Kidney tubule cell (primary cell): ENCODE results near the gene MED6.
A peak's percentile ranks its signal among the peaks of the same experiment; 100 is the strongest.

Experiments
- DNase-seq: peaks from one replicate; pipeline ENCODE4 v3.0.0-alpha.2; 2018; ENCODE audit warnings: low spot score

The MED6 gene, protein sequence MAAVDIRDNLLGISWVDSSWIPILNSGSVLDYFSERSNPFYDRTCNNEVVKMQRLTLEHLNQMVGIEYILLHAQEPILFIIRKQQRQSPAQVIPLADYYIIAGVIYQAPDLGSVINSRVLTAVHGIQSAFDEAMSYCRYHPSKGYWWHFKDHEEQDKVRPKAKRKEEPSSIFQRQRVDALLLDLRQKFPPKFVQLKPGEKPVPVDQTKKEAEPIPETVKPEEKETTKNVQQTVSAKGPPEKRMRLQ

DNA sequence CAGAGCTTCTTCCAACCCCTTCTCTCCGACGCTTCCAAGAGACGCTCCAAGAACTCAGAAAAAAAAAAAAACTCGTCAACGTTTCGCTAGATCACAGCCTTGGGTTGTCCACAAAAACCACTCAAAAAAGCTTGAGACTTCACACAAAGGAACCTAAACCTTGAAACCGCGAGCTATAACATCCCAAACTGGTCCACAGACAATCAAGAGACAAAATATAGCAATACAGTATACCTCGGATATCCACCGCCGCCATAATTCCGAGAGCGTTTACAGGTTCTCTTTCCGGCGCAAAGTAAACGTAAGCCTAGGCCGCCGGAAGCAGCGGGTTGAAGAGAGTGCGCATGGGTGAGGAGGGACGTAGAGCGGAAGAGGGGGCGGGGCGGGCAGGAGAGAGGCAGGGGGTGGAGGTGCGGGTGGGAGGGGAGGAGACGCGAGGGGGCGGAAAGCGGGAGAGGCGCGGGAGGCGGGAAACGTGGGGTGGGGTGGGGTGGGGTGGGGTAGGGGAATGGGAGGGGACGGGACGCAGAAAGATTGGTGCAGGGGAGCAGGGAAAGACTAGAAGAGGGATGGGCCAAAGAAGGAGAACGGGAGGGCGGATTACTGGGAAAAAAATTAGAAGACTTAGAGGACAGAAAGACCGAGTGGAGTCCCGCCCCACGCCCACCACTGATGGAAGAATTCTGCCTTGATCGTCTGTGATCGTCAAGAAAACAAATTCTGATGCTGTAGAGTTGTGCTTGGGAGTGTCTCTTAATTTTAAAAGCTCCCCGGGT is at the start of gene MED6:
Gene MED6 (minus strand): TSS at position 274 of the 776 bp plus-strand sequence. CDS start 18 bp downstream, at position 256.
- DNase-seq = peak; percentile 93

DNA sequence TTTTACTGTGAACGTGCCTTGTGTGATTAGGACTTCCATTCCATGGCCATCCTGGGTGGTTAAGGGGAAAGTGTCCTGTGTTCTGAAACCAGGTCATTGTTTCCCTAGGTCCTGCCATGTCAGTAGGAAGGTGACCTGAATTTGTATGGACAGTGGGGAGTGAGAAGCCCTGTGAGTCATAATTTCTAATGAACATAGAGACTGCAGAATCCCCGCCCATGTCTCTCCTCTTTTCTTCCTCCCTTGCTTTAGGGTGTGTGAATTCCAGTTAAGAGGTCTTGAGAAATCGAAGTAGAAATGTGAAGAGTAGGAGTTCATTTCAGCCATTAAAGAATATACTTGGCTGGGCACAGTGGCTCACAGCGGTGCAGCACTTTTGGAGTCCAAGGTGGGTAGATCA is 49.3 kb upstream of the MED6 start:
- DNase-seq = no peak

DNA sequence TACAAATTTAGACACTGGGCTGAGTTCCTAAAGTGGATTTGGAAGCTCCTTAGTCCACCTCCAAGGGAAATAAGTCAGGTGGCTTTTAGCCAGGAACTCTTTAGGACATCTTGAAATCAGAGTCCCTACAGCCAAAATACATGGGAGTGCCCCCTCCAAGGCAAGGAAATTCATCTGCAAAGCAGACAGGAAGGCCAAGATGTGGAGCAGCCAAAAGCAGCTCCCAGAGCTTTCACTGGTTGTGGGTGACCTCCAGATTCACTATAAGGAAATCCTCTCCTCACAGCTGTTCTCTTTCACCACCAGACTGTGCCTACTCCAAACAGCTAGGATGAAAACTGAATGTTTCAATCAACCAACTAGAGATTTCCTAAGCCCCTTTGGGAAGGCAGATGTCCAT is 47.9 kb upstream of the MED6 start:
- DNase-seq = no peak

DNA sequence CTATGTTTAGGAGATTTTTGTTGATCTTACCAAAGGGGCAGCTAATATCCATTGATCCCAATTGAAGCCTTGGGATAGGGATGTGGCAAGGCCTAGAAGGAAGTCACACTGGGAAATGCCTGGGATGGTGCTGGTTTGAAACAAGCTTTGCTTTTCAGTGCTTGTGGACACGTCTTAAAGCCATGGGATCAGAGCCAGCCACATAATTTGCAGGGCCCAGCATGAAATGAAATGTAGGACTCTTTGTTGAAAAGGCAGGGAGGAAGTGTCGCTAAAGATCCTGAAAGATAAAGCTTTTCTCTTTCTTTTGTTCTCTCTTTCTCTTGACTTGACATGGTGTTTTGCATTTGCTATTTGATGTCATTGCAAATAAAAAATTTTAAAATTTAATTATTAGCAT is 46.2 kb upstream of the MED6 start:
- DNase-seq = no peak

DNA sequence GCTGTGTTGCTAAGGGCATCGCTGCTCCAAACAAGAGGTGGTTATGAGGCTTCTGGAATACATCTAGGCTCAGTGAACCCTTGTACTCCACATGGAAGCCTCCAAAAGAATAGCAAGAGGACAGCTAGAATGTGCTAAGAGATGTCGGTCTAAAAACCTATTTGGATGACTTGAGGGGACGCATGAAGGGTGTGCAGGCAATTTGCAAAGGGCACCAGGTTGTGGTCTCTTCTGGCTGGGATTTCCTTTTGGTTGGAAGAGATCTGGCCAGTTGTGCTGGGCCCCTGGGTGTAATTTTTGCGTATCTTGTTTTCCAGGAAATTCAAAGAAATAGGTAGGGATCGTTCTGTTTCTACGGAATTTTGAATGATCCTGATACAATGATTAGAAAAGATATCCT is 45.4 kb upstream of the MED6 start:
- DNase-seq = no peak

DNA sequence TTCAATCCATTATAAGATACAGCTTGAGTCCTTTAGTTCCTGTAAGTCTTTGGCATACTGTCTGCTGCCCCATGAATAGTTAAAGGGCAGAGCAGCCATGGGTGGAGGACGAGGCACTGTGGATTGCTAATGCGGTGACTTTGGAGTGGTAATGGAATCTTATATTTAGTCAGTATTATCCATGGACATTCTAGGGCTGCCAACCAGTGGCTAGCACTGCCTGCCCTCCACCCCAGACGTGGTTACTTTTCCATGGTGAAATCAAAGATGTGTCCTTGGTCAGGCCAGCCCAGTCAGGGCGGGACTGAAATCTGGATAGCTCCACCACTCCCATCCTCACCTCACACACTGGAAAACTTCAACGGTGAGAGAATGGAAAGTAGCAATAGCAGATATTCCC is 43.5 kb upstream of the MED6 start:
- DNase-seq = no peak

DNA sequence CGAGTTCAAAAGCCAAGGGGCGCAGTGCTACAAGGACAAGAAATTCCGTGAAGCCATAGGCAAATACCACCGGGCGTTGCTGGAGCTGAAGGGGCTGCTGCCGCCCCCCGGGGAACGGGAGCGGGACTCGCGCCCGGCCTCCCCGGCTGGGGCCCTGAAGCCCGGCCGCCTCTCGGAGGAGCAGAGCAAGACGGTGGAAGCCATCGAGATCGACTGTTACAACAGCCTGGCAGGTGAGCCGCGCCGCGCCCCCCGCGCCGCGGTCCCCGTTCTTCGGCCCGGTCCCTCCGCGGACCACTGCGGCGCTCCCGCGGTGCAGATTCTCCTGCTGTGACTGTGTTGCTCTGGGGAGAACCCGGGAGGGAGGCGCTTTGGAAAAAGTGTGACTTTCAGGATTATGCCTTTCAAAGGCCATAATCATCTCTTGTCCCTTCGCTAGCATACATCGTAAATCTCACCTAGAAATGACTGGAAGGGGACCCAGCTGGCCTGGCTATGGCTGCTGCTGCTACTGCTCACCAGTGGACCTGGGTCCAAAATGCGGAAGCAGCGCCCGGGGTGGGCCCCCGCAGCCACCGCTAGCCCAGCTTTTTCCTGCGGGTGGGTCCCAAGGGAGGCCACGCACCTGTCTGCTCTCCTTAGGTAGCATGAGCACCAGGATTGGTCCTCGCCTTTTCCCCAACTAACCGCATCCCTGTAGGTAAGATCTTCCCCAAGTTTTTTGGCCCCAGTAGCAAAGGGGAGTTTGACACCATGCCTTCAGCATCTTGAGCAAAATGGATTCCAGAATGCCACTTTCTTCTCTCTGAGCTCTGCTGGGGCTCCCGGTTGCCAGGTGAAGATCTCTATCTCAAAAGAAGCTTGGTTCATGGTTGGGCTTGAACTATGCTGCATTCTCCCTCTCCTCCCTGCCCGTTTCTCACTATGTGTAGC is 42.1 kb upstream of the MED6 start:
- peak; percentile 37 for DNase-seq

DNA sequence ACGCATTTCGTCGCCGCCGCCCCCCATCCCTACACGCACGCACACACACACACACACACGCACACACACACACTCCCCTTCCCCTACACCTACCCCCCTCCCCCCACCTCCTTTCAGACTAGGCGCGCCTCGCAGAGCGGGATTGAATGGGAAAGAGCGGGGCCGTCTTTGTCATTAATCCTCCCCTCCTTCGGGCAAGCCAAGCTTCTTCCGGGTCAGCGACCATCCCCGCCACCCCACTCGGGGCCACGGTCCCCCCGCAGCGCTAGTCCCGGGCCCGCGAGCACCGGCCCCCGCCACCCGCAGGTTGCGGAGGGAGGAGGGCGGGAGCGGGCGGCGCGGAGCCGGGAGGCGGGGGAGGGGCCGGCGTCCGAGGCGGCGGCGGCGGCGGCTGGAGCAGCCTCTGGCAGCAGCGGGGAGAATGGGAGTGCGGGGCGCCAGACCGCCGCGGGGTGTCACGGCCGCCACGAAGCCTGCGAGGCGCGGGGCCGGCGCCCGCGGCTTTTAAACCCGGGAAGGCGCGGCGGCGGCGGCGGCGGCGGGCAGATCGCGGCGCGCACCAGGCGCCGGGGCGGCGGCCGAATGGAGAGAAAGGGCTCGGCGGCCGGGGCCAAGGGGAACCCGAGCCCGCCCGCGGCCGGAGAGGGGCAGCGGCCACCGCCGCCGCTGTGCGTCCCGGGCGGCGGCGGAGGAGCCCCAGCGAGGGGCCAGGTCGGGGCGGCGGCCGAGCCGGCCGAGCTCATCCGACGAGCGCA is 41.3 kb upstream of the MED6 start, which contains the start of gene TTC9:
Gene TTC9 (plus strand): TSS at position 369 of the 755 bp plus-strand sequence. CDS start 214 bp downstream, at position 583.
- peak; percentile 44 for DNase-seq

DNA sequence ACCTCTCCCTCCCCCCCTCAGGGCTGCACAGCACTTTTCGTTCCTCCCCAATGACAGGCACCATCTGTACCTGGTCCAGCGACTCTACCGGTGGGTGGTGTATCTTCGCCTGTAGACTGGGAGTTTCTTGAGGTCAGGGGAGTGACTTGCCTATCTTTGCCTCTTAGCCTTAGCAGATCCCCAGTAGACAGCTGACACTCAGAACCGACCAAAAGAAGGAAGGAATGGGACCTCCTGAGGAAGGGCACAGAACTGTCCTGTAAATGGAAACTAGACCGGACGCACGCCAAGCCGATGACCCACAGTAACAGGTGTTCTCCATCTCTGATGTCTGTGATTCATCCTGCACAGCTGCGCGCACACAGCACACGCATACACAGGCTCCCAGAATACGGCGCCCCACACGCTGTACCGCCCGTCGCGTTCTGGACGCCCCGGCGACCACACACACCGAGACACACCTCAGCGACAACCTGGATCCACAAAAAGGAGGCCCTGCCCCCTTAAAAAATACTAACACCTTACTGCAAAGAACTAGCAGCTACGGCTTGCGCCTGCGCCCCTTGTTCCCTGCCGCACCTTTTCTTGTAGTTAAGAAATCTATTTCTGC is 40.6 kb upstream of the MED6 start:
- DNase-seq = peak; percentile 91

DNA sequence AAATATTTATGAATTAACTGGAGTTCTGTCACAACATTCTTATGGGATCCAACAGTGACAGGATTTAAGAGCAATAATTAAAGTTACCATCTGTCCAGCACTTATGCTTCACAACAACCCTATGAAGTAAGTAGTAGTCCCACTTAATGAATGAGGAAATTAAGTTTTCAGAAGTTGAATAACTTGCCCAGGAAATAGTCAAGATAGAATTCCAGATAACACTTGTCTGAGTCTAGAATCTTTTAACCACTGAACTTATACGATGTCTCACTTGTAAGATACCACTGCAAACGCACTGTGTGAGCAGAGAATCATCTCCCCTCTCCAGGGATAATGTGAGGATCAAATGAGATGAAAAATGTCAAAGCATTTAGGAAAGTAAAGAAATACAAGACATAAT is 38.0 kb upstream of the MED6 start:
- DNase-seq = no peak

DNA sequence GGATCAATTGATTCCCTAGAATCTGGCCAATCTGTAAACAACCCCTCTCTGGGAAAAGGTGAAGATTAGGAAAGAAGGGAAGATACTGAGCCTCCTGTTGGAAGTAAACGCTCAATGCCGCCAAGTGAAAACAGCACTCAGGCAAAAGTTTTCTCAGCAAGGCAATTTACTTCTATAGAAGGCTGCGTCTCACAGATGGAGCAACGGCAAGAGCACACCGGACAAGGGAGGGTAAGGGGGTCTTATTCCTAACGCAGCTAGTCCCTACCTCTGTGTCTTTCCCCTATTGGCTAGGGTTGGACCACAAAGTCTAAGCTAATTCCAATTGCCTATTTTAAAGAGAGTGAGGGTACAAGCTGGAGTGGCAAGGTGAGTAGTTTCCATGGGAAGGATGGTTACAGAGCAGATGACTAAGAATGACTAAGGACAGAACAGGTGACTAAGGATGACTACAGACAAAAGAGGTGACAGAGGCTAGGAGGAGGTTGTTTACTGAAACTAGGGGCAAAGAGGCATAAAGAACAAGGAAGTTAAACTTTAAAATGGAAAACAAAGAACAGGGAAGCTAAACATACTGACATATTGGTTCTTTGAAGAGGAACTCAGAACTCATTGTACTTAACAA is 35.6 kb upstream of the MED6 start:
- DNase-seq = peak; percentile 95

DNA sequence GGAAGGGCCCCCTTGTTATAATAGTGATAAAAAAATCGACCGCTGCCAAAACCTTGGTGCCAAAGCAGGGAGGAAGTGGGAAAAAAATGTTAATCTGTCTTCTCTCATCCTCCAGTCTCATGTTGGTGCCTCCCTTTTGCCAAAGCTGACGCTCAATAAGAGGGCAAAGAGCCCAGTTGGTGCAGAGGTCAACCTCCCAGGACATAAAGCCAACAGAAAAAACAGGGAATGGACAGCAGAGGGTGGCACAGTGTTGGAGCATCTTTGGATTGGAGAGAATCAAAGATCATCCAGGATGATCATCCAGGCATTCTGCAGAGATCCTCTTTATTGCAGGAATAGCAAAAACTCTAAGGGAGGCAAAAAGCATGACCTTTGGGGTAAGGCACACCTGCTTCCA is 31.5 kb upstream of the MED6 start:
- DNase-seq = no peak

DNA sequence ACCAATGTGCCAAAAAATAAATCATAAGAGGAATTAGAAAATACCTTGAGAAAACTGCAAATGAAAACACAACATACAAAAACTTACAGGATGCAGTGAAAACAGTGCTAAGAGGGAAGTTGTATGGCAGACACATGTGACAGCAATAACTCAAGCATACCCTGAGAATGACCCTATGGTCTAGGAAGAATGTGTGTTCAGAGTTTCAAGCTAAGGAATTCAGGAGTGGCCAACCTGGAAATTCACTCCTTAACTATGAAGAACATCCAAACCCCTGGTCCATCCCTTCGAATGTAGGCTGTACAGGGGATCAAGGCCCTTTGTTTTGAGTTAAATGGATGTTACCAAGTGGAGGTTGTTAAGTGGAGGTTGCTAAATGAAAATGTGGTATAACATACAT is 24.5 kb upstream of the MED6 start:
- DNase-seq = peak; percentile 61

DNA sequence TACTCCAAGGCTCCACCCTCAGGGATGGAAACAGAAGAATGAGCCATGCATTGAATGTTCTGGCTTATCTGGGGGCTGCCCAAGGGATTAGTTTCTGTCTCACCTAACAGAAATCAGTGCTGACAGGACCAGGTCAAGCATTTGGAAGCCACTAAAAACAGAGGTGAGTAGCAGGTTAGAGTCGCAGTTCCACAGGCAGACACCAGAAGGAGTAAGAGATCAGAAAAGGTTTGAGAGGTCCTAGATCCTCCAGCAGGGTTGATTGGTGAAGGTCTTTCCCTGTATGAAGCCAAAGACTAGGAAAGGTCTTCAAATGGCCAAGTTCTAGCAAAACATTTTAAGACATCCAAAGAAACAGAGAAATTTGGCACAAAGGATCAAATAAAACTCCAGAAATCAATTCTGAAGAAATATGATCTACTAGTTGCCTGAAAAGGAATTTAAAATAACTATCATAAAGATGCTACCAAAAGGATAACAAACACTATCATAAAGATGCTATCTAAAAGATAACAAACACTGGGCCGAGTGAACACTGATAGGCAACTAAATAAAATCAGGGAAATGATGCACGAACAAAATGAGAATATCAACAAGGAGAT is 21.8 kb upstream of the MED6 start:
- peak; percentile 65 for DNase-seq

DNA sequence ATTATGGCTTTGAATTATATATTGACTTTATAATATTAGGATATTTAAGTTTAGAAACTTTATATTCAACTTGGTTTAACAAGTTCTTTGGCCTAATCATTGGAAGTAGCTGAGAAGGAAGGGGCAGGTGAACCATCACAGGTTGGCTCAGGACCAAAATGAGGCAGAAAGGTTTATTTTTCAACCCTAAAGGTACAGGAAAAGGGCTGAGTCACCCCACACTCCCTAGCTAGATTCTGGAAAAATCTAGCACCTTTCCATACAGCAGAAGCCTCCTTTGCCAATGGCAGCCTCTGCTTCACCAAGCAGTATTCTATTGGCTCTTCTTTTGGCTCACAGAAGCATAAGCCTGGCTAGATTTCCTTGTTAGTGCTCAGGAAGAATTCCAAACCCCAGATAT is 19.3 kb upstream of the MED6 start:
- DNase-seq = peak; percentile 28

DNA sequence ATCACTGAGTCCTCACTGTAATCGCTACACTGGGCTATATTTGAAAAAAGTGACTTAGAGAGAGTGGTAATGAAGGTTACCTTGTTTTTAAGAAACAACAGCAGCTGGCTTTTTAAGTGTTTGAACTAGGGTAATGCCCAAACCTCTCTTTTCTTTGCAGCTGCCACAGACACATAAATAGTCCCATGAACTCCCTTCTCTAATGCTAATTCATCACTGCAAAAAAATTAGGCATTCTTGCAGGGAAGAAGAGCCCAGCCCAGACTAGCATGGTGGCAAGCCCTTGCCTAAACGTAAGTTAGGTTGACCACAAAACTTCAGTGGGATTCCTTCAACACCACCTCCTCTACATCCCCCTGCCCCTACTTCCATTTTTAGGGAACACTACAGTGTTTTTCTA is 17.9 kb upstream of the MED6 start:
- DNase-seq = no peak

DNA sequence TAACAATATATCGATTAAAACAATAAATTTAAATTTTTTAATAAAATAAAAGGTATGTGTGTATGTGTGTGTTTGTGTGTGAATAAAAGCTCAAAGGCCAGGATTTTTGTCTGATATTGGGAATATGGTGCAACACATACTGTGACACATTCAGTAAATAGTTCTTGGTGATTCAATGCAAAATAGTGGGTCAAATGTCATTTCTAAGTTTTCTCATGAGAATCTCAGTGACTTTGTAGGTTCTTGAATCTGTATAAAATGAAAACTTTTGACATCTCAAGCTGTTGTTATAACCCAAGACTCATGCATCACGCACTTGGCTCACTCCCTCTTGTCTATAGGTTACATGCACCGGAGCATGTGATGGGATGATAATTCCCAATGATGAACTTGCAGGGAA is 16.2 kb upstream of the MED6 start:
- DNase-seq = no peak

DNA sequence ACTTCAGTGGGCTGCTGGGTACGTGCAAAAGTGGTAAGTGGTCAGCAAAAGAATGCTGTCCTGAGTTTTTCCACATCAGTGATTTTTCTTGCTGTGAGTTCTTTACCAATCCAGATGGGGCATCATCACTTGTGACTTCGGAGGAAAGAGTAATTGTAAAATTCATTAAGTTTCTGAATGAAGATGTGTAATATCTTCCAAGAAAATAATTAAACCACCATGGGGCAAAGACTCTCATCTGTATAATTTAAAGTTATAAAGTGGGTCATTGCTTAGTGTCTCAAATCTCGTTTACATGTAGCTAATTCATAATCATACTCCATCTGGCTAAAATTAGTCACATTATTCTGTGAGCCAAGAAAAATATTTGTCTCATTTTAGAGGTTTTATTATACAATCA is 10.8 kb upstream of the MED6 start:
- DNase-seq = peak; percentile 24

DNA sequence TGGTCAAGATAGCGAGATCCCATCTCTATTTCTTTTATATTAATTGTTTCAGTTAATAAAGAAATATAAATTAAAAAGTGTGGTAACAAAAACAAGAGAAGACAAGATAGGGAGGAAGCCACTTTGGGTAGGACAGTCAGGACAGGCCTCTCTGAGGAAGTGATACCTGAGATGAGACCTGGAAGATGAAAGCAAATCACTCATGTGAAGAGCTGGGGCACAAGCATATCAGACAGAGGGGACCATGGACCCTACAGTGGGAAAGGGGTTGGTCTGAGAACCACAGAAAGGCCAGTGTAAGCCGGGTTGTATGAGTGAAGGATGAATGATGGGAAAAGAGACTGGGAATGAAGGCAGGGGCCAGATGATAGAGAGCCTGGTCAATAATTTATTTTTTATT is 1.8 kb upstream of the MED6 start:
- no peak for DNase-seq

DNA sequence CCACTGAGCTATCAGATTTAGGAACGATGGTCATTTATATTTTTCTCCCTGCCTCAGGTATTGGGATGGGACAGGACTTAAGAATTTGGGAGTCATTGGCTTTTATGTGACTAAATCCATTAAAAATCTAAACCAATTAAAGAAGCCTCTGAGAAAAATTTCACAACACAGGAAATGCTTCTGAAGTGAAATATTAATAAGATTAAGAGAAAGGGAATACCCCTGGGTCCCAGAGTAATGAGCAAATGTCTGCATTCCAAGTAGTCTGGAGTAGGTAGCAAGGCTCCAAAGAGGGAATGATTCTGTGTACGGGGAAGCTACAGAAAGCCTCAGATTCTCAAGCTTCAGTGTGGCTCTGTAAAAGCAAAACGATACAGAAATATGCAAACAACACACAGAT is 707 bp upstream of the MED6 start:
- peak; percentile 89 for DNase-seq
